T47D (cell line): Measurements from ENCODE around the gene LAMB4.
A peak's percentile ranks its signal among the peaks of the same experiment; 100 is the strongest.

Experiments
- DNase-seq, 2 experiments: peaks; one replicate each; pipeline versions ENCODE4 v3.0.0 to v3.0.0-alpha.2; 2011 to 2012; ENCODE audit warnings: low read depth in 1 of 2, low spot score in 1 of 2
- JUND ChIP-seq: IDR thresholded peaks from 2 replicates; pipeline ENCODE4 v1.6.1; 2012; ENCODE audit warnings: low read depth
- in situ Hi-C: cut with HindIII; loops from 2 replicates; pipeline ENCODE4 v1.10.0; 2016; ENCODE audit warnings: low sequenced_read_pairs, low pct_unique_long_range_greater_than_20kb

Gene LAMB4

GRCh38 chr7:108057951-108058481 lies 72.1 kb downstream of the LAMB4 start:
- no peak for DNase-seq
- no peak for TF ChIP-seq JUND
- in situ Hi-C loops, result no loop called here

DNA sequence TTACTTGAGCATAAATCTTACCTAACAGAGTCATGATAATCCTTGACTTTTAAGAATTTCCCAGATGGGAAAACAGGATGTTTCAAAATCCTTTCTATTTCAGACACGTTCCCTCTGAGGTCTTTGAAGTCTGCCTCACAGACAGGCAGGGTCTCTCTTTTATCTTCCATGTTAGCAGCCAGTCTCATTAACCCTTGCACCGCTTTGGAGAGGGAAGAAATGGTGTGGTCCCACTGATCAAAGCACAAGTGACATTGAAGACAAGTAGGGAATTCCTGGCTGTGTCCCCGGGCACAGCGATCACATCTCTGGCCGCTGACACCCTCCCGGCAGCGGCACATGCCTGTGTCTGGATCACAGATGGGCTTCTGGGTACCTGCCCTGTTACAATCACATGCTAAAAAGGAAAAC lies 74.5 kb downstream of the LAMB4 start:
- no peak for TF ChIP-seq JUND
- in situ Hi-C loops, result no loop called here
- no peak for DNase-seq

- TF ChIP-seq JUND, result no peak
- peak in 1 of 2 experiments; percentile 13 for DNase-seq
- in situ Hi-C loops, result no loop called here
Measured at GRCh38 chr7:108054537-108054936, 75.6 kb downstream of the LAMB4 start.

DNA sequence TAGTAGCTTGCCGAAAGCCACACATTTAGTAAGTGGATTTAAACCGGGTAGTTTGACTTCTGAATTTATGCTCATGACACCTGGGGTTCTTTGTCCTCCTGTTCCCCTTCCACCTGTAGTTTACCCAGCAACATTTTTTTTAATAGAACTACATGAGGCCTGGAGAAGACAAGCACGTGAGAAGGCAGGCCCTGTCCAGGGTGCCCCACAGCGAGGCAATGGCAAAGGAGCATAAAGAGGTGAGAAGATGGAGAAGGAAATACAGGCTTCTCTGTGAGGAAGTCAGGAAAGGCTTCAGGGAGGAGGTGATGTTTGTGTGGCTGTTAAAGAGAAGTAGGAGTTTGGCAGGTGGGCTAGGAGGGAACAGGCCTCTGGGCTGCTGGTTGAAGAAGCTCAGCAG lies 76.9 kb downstream of the LAMB4 start:
- DNase-seq, result no peak
- TF ChIP-seq JUND, result no peak
- in situ Hi-C loops, result no loop called here

DNA sequence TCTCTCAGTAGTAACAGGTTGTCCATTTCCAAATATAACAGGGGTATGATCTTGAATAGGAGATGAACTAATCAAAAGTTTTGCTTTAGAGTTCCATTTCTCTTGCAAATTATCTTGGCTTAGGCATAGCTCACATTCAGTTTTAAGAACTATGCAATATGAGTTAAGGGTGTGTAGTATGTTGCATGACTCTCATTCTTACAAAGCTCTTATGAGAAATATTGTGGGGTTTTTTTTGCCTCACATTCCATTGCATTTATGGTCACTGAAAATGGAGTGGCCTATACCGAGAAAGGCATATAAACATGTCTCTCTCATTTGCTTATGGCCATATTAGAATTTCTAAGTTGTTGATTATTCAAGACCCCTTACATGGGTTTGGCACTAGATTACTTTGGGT lies 78.7 kb downstream of the LAMB4 start:
- DNase-seq, result no peak
- TF ChIP-seq JUND, result no peak
- in situ Hi-C loops, result no loop called here

GRCh38 chr7:108049962-108050361 lies 80.2 kb downstream of the LAMB4 start:
- in situ Hi-C loops, result no loop called here
- no peak for DNase-seq
- no peak for TF ChIP-seq JUND

- TF ChIP-seq JUND, result no peak
- in situ Hi-C loops, result no loop called here
- no peak for DNase-seq
Measured at GRCh38 chr7:108048422-108048821, 81.7 kb downstream of the LAMB4 start.

DNA sequence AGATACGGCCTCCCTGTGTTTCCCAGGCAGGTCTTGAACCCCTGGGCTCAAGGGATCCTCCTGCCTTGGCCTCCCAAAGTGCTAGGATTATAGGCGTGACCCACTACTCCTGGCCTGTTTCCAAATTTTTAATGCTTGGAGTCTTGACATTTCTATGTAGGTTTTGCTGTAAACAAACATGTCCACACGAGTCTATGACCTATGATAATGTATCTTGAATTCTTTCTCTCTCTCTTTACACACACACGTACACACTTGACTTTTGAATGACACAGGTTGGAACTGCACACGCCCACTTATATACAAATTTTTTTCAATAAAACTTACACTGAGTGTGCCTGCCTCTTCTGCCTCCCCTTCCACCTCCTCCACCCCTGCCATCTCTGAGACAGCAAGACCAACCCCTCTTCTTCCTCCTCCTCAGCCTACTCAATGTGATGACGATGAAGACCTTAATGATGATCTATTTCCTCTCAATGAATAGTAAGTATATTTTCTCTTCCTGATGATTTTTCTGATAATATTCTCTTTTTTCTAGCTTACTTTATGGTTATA lies 83.1 kb downstream of the LAMB4 start:
- in situ Hi-C loops, result no loop called here
- DNase-seq, result no peak

DNA sequence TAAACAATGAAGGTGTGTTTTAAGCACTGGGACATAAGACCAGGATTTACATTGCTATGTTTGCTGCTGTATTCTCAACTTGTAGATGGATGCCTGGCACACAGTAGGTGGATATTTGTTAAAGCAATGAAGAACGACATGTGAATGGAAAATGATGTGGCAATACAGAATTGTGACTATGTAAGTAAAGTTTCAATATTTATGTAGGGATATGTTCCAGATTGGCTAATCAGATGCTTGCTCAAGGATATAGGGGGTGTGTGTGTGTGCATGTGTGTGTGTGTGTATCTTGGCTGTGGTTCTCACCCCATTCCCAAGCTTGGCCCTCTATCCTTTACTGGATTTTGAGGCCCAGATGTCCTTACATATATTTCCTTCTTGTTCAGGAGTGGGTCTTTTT lies 84.5 kb downstream of the LAMB4 start:
- in situ Hi-C loops, result no loop called here
- no peak for DNase-seq
- TF ChIP-seq JUND, result no peak

More for the DNA sequence above, 83.1 kb downstream of the LAMB4 start:
- no peak for TF ChIP-seq JUND

DNA sequence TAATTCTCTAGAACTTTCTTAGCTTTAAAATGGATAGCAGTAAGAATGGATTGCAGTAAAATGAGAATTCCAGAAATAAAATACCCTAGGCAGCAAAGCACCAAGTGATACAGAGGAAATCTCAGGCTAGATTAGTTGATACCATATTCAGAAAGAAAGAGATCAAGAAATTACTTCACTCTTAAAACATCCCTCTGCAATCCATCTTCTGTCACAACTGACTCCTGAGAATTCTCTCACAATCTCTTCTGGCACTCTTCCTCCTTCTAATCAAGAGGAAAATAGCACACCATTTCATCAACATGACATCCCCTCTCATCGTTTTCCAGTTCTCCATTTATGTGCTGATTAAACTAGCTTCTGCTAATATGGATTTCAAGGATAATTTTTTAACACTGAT lies 85.0 kb downstream of the LAMB4 start:
- in situ Hi-C loops, result no loop called here
- TF ChIP-seq JUND, result no peak
- DNase-seq, result no peak

- DNase-seq, result no peak
- TF ChIP-seq JUND, result no peak
- in situ Hi-C loops, result no loop called here
Measured at GRCh38 chr7:108044345-108044744, 85.8 kb downstream of the LAMB4 start.

DNA sequence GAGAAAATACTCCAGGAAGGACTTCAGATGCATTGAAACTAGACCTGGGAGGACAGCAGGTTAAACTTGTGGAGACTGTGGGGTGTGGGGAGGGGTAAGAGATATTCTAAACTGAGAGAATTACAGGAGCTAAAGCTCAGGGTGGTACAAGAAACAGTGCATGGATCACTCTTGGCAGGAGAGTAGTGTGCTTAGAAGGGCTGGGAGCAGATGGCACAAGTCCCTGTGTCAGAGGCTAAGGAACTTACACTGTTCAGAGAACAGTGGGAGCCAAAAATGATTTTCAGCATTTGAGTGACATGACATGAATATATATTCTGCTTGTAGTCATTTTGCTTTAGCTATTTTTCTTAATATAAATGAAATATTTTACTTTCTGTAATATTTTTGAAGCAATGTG lies 91.2 kb downstream of the LAMB4 start:
- no peak for DNase-seq
- TF ChIP-seq JUND, result no peak
- in situ Hi-C loops, result no loop called here

- DNase-seq, result no peak
- no peak for TF ChIP-seq JUND
- in situ Hi-C loops, result no loop called here
Measured at GRCh38 chr7:108037741-108038140, 92.4 kb downstream of the LAMB4 start.

- in situ Hi-C loops, result no loop called here
- no peak for TF ChIP-seq JUND
- DNase-seq, result no peak
Measured at GRCh38 chr7:108037140-108037539, 93.0 kb downstream of the LAMB4 start.
